GM08714 (cell line): ENCODE measurements around the gene MAPK7.

Experiments used
- H3K4me3 ChIP-seq: fragments of 200-500 bp; sonication (Bioruptor generic); 2 replicates; pipeline ENCODE4 v1.5.1; 2014; ENCODE audit warnings: mild to moderate bottlenecking, low read length, inconsistent platforms
- ZNF274 ChIP-seq: IDR thresholded peaks from 2 replicates; pipeline ENCODE4 v1.6.1; 2012; ENCODE audit warnings: mild to moderate bottlenecking, low read depth, low read length

The MAPK7 gene

DNA sequence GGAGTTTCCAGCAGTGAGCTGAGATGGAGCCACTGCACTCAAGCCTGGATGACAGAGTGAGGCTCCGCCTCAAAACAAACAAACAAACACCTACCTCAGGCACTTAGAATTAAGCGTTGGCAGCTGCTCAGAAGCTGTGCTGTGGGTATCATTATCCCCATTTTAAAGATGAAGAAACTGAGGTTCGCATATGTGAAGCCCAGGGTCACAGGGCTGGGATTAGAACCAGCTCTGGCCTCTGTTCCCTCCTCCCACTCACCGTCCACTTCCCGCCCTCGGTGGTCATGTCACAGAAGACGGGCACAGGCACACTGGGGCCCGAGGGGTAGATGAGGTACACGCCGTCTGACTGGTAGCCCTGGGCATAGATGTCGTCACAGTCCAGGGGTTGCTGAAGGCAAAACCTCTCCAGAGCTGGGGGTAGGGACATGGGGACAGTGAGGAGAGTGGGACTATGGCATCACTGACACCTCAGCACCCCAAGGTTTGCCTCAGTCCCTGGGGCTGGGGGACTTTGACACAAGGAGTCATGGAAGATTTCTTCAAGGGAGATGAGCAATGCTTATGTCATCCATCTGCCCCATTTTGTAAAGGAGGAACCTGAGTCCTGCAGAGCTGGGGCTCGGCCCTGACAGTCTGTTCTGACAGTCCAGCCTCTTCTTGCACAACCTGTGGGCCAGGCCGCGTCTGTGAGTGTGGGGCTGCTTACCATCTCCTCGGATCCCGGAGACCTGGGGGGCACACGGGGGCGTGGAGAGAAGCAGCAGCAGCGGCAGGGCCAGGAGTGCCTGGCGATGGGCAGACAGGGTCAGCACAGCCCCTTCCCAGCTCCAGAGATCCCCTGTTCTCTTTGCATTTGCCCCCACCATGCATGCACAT is 8.0 kb downstream of the MAPK7 start:
- TF ChIP-seq ZNF274 = no peak

DNA sequence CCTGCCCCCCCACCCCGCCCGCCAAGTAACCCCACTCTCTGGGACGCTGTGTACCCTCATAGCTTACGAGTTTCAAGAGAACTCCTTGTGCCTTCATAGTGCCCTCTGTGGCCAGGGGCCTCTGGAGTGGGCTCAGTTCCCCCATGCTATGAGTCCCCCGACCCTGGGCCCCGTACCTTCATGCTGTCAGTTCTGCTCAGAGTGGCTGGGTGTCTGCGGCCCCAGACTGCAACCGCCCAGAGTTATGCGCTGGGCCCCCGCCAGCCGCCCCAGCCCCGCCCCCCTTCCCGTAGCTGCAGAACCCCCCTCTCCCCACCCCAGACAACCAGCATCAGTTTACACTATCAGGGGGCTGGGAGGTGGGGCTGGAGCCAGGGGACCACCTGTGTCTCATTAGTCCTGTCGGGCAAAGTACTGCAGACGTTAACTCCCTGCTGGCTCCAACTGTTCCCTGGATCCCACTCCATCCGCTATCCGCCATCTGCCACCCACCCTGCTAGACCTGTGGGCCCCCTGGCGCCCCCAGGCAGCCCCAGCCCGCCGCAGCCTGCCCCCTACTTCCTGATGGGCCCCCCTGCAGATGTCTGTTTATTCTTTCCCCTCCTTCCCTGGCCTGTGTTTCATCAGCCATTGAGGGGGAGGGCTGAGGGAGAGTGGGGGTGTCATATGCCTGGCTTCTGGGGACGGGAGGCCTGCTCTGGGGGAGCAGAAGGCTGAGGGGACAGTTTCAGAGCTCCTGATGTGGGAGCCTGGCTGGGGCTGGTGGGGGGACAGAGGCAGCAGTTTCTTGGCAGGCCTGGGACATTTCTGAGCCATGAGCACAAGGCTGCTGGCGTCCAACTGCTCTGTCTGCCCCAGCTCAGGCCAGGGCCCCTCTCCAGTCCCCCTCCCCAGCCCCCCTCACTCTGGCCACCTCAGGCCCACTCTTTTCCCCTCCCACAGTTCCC is 8.9 kb downstream of the MAPK7 start, which contains the start of gene MFAP4:
MFAP4 (minus strand) TSS at position 217 of the 947 bp plus-strand sequence; CDS start at position 182, 35 bp downstream.
- TF ChIP-seq ZNF274 = no peak
- H3K4me3 ChIP-seq = no peak within 1 kb of the TSS

More for the DNA sequence above, 8.0 kb downstream of the MAPK7 start:
- H3K4me3 ChIP-seq = no peak overlapping the region

DNA sequence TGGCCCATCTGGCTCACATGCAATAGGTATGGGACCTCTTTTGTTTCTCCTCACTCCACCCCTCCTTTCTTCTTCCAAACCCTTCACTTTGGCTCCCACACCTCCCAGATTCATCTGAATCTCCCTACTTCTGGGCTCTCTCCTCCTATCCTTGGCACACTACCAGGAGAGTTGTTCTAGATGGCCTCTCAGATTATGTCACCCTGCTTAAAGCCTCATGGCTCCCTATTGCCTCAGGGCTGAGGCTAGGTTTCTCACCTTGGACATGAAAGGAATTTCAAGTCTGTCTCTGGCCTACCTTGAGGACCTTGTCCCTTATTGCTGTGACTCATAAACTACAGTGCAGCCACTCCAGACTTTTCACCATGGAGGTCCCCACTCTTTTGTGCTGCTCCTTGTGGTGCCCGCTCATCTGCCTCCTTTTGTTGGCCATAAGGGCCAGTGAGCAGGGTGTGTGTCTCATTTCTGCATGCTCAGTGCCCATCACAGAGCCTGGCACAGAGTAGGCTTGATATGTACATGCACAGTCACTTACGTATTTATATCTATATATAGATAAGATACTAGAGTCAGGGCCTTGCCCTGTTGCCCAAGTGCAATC is 9.7 kb downstream of the MAPK7 start:
- no peak overlapping the region for H3K4me3 ChIP-seq
- no peak for TF ChIP-seq ZNF274

DNA sequence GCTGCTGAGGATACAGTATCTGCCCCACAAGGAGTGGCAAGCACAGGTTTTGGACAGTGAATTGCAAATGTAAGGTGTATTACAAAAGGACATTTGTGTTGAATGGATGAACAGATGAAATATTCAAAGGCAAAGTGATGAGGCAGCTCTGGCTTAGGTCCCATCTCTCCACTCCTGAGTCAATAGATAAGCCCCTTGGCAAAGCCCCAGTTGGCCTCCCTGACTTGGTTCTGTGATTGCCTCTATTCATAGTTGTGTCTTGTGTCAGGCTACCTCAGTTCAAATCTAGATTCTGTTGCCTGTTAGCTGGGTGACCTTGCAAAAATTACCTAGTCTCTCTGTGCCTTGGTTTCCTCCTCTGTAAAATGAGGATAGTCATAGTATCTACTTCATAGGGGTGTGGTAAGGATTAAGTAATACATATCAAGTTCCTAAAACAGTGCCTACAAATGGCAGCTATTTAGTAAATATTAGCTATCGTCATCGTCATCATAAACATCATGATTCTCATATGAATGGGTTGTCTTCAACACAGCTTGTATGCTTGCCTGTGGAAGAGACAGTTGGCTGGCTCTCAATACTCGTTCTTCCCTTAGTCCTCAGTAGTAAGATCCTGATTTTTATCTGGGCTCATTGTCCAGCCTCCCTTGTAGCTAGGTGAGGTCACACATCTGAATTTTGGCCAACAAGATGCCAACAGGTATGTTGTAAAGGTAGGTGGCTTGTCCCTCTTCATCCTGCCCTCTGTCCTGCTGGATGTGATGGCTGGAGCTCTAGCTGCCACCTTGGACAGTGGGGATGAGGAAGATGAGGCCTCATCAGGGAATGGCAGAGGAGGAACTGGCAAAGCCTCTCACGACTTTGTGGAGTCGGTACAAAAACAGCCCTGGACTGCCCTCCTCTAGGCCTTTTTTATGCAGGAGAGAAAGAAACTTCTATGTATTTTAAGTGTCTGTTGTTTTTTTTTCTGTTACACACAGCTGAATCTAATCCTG is 10.8 kb downstream of the MAPK7 start:
- no peak overlapping the region for H3K4me3 ChIP-seq
- TF ChIP-seq ZNF274 = no peak

DNA sequence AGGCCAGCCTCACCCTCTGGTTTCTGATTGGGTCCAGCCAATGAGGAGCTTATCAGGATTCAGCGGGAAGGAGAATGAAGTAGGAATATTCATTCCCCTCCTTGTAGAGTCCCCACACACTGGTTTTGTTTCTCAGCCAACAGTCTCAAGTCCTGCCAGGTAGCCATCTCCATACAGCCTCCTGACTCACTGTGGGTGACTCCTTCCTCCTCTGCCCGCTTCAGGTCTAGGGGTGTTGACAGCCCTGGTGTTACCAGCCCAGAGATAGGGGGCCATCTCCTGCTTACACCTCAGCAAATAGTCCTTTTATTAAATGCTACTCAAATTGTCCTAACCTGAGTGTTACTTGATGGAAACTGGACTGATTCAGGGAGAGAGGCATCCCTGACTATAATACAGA is 12.7 kb downstream of the MAPK7 start:
- no peak for TF ChIP-seq ZNF274
- no peak overlapping the region for H3K4me3 ChIP-seq

DNA sequence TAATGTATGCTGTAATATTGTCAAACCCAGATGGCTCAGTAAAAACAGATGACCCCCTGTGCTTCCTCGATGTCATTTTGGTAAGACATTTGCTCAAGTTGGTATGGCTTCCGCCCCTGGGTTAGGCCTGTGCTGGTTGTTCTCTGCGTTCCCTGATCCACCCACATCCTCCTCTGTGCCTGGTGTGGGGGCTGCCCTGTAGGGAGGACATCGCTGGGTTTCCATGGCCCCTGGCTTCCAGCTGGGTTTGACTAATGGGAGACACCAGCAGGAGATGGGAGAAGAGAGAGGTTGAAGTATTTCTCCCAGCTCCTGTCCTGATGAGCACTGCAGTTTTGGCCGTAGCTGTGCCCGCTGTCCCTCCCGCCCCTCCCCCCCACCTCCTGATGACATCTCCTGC is 13.1 kb downstream of the MAPK7 start:
- no peak overlapping the region for H3K4me3 ChIP-seq
- no peak for TF ChIP-seq ZNF274

DNA sequence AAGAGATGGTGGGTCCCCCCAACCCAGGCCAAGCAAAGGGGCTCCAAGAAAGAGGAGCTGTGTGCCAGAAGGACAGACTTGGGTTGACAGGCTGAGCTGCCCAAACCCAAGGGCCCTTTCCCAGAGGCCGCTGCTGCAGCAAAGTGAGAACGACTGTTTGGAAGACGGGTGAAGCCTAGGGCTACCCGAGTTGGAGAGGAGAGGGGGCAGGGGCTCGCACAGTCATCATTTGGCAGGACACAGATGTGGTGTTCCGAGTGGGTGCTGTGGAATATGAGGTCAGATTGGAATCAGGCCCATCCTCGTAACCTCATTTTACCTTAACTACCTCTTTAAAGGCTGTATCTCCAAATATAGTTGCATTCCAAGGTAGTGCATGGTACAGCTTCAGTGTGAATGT is 14.0 kb downstream of the MAPK7 start:
- no peak for TF ChIP-seq ZNF274
- no peak overlapping the region for H3K4me3 ChIP-seq

DNA sequence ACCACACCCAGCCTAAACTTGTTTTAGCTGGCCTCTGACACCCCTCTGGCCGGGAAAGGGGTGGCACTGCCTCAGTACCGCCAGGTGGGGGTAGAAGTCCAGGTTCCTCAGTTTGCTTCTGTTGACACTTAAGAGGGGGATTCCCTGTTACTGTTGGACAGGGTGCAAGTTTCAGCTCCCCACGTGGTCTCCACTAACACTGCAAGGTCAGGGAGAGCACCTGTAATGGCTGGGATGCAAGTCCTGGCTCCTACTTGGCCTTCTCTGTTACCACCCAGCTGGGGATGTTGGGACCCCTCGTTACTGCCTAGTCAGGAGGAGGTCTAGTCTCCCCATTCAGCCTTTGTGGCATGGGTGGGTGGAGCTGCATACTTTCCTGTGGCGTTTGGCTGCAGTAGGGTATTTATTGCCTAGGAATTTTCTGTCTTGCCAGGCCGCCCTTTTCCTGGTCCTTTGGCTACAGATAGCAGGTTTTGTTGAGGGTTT is 19.3 kb downstream of the MAPK7 start:
- no peak overlapping the region for H3K4me3 ChIP-seq
- TF ChIP-seq ZNF274 = no peak

DNA sequence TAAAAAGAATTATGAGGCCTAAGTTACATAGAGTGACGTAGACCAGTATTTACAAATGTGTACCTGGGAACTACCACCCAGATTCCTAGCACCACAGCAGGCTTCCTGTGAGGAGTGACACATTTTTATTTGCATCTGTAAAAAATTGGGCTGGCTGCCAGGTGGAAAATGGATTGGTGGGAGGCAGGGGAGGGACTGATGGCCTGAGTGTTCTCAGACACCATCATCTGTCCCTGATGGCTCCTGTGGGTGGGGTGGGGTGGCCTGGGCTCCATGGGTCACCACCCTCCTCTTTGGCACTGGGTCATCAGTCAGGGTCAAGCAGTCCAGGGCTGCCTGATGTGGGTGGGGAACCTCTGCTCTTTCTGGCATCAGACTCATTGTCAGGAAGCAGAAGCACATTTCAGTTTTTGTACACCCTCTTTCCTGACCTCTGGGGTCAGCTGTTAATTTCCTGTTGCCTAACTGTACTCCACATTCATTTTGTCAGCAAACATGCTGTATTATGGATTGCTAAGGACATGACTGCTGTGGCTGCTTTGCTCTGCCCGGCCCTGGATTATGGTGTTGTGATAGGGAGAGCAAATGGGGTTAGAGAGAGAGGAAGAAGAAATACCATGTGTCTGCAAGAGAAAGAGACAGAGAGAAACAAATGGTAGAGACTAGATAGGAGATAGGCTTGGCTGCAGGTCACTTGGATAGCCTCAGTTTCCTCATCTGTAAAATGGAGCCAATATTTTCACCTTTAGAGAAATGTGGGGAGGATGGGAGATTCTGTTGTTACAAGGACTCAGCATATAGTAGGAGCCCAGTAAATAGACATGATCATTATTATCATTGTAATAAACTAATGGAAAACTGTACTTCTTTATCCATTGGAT is 20.2 kb downstream of the MAPK7 start:
- no peak for TF ChIP-seq ZNF274
- H3K4me3 ChIP-seq = no peak overlapping the region

DNA sequence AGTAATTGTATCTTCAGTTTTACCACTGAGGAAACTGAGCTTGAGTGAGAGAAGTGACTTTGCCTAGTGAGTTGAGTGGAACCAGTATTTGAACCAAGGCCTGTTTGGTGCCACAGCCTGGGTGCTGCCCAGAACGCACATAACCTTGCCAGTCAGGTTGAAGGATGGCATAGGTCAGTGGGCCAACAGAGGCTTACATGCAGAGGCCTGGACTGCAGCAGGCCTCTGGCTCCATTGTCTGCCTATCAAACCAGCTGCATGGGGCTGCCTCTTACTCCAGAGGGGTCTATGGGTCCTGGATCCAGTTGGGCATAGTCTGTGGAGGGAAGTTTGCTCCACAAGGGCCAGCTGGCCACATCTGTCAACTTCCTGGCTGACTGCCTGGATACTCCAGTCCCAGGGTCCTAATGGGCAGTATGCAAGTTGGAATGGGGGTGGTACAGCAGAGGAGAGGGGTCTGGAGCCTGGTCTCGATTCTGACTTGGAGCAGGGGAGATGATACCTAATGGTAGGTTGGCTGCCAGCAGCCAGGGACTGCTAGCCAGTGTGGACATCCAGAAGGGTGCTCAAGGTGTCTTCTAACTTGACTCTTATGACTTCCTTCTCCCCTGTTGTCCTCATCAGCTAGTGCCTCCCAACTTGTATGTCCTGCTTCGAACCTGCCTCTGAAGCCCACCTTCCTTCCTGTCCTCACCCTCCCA is 21.6 kb downstream of the MAPK7 start:
- no peak for TF ChIP-seq ZNF274
- H3K4me3 ChIP-seq = no peak overlapping the region

DNA sequence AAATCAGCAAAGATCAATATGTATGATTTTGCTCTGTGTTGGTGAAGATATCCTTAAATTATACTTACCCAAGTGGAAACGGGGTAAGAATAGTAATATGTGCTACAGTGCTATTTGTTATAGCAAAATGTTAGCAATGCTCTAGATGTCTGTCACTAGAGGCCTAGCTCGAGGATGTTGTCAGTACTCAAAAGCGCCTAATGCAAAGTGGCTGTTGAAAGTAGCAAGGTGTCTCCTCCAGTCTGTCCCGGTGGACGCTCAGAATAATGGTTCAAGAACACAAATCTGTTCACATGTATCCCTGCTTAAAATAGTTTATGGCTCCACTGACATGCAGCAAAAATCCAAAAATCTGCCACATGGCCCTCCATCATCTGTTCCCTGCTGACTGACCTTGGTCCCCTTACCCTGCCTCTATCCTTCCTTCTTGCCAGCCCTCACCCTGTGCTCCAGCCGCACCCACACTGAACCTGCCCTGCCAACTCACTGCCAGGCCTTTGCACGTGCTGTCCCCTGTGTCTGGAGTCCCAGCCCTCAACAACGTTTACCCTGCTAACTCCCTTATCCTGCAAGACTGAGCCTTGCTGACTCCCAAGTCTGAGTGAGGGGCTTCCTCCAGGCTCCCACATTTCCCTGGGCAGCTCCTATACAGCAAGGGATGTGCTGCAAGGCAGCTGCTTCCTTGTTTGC is 23.2 kb downstream of the MAPK7 start:
- TF ChIP-seq ZNF274 = no peak
- H3K4me3 ChIP-seq = no peak overlapping the region

DNA sequence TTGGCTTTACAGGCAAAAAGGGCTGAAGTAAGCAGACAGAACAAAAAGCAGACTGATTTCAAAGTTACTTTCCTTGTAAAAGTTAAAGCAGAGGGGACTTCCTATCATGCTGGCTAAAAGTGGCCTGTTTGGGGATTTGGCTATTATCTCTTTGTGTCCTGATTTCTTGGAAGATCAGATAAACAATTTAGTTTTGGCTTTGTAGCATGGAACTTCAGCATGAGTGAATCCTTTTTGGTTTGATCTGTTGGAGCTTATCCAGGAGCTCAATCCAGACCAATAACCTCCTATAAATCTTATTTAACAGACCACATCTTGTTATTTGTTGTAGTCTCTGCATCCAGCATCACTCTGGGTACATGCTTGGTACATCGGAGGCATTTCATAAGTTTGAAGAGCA is 23.9 kb downstream of the MAPK7 start:
- no peak for TF ChIP-seq ZNF274
- no peak overlapping the region for H3K4me3 ChIP-seq
